SU-DHL-6 (cell line): ENCODE results near the gene TMPRSS4.

Experiments used
- EZH2phosphoT487 ChIP-seq: fragments of 200-600 bp; sonication (generic), shearing (Covaris generic); conservative IDR thresholded peaks from 2 replicates; pipeline ENCODE4 v1.6.1; 2018; ENCODE audit warnings: mild to moderate bottlenecking, antibody characterized with exemption, low read length, moderate library complexity, mixed read lengths
- TF ChIP-seq, protein P1 (sequence below): fragments of 200-600 bp; sonication (generic); IDR thresholded peaks from one replicate; pipeline ENCODE4 v1.5.1; 2017; ENCODE audit warnings: antibody characterized with exemption, mild to moderate bottlenecking, low read length, moderate library complexity; ENCODE audit not compliant: insufficient read depth, poor library complexity, severe bottlenecking

- TF ChIP-seq, protein P1, sequence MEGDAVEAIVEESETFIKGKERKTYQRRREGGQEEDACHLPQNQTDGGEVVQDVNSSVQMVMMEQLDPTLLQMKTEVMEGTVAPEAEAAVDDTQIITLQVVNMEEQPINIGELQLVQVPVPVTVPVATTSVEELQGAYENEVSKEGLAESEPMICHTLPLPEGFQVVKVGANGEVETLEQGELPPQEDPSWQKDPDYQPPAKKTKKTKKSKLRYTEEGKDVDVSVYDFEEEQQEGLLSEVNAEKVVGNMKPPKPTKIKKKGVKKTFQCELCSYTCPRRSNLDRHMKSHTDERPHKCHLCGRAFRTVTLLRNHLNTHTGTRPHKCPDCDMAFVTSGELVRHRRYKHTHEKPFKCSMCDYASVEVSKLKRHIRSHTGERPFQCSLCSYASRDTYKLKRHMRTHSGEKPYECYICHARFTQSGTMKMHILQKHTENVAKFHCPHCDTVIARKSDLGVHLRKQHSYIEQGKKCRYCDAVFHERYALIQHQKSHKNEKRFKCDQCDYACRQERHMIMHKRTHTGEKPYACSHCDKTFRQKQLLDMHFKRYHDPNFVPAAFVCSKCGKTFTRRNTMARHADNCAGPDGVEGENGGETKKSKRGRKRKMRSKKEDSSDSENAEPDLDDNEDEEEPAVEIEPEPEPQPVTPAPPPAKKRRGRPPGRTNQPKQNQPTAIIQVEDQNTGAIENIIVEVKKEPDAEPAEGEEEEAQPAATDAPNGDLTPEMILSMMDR = no peak
- no peak for TF ChIP-seq EZH2phosphoT487
Measured at GRCh38 chr11:118117790-118118601, 41.1 kb downstream of the TMPRSS4 start.
